SK-N-SH treated with all-trans-retinoic acid at 6 μM for 48 hours (cell line): ENCODE data around the gene TNFRSF25.

ENCODE experiments used
- ATAC-seq: fragments of 200-7000 bp; cut with Tn5 transposase; 3 replicates; pipeline ENCODE4 v1.9.1; 2020; ENCODE audit warnings: mild to moderate bottlenecking, moderate library complexity
- ARNTL ChIP-seq: fragments of 450-650 bp; formaldehyde crosslinking; IDR thresholded peaks from 2 replicates; pipeline ENCODE4 v1.5.0; 2020; ENCODE audit warnings: low read depth, mild to moderate bottlenecking, moderate library complexity, borderline replicate concordance
- BACH2 ChIP-seq: fragments of 250-450 bp; sonication (Bioruptor Pico); IDR thresholded peaks from 2 replicates; pipeline ENCODE4 v1.9.0; 2021; ENCODE audit warnings: mild to moderate bottlenecking, borderline replicate concordance
- CREB5 ChIP-seq: fragments of 250-450 bp; sonication (Bioruptor Pico); IDR thresholded peaks from 2 replicates; pipeline ENCODE4 v1.5.1; 2020; ENCODE audit warnings: low read depth, mild to moderate bottlenecking, moderate library complexity
- CSDC2 ChIP-seq: fragments of 250-450 bp; sonication (Bioruptor Pico); IDR thresholded peaks from 2 replicates; pipeline ENCODE4 v1.5.0; 2020; ENCODE audit warnings: mild to moderate bottlenecking, moderate library complexity
- CSRNP3 ChIP-seq: fragments of 250-450 bp; sonication (Bioruptor Pico); IDR thresholded peaks from 2 replicates; pipeline ENCODE4 v1.5.1; 2021; ENCODE audit warnings: mild to moderate bottlenecking, moderate library complexity
- ESRRG ChIP-seq: fragments of 250-450 bp; sonication (Bioruptor Pico); IDR thresholded peaks from 2 replicates; pipeline ENCODE4 v1.6.1; 2021; ENCODE audit warnings: mild to moderate bottlenecking
- GLIS3 ChIP-seq: fragments of 250-450 bp; sonication (Bioruptor Pico); IDR thresholded peaks from 2 replicates; pipeline ENCODE4 v1.5.0; 2020; ENCODE audit warnings: mild to moderate bottlenecking, moderate library complexity
- ISL1 ChIP-seq: fragments of 250-450 bp; sonication (Bioruptor Pico); IDR thresholded peaks from 2 replicates; pipeline ENCODE4 v2.1.2; 2022; ENCODE audit warnings: mild to moderate bottlenecking, moderate library complexity
- OSR1 ChIP-seq: fragments of 250-450 bp; sonication (Bioruptor Pico); IDR thresholded peaks from 2 replicates; pipeline ENCODE4 v1.8.0; 2022; ENCODE audit warnings: moderate library complexity, mild to moderate bottlenecking, inconsistent platforms
- PATZ1 ChIP-seq: fragments of 250-450 bp; sonication (Bioruptor Pico); IDR thresholded peaks from 2 replicates; pipeline ENCODE4 v1.8.0; 2020; ENCODE audit warnings: mild to moderate bottlenecking, moderate library complexity, borderline replicate concordance
- POU6F1 ChIP-seq: fragments of 250-450 bp; sonication (Bioruptor Pico); IDR thresholded peaks from 2 replicates; pipeline ENCODE4 v1.8.0; 2021; ENCODE audit warnings: low read depth, mild to moderate bottlenecking, moderate library complexity, borderline replicate concordance
- PPARA ChIP-seq: fragments of 250-450 bp; sonication (Bioruptor Pico); IDR thresholded peaks from 2 replicates; pipeline ENCODE4 v1.5.0; 2020; ENCODE audit warnings: mild to moderate bottlenecking, borderline replicate concordance
- SNAI2 ChIP-seq: fragments of 250-450 bp; sonication (Bioruptor Pico); IDR thresholded peaks from 2 replicates; pipeline ENCODE4 v1.5.0; 2020; ENCODE audit warnings: mild to moderate bottlenecking, moderate library complexity
- TCF4 ChIP-seq: fragments of 250-450 bp; sonication (Bioruptor Pico); IDR thresholded peaks from 2 replicates; pipeline ENCODE4 v1.8.0; 2021; ENCODE audit warnings: mild to moderate bottlenecking, moderate library complexity, borderline replicate concordance
- TOX ChIP-seq: fragments of 250-450 bp; sonication (Bioruptor Pico); IDR thresholded peaks from 2 replicates; pipeline ENCODE4 v1.8.0; 2021; ENCODE audit warnings: mild to moderate bottlenecking, moderate library complexity, borderline replicate concordance
- TSHZ2 ChIP-seq: fragments of 250-450 bp; sonication (Bioruptor Pico); IDR thresholded peaks from 2 replicates; pipeline ENCODE4 v1.5.0; 2020; ENCODE audit warnings: mild to moderate bottlenecking, moderate library complexity
- ZC3H10 ChIP-seq: fragments of 250-450 bp; sonication (Bioruptor Pico); IDR thresholded peaks from 2 replicates; pipeline ENCODE4 v1.5.1; 2021; ENCODE audit warnings: mild to moderate bottlenecking, moderate library complexity
- ZFP3 ChIP-seq: fragments of 250-450 bp; sonication (Bioruptor Pico); IDR thresholded peaks from 2 replicates; pipeline ENCODE4 v1.5.0; 2020; ENCODE audit warnings: mild to moderate bottlenecking, moderate library complexity
- ZFP30 ChIP-seq: fragments of 450-650 bp; formaldehyde crosslinking; IDR thresholded peaks from 2 replicates; pipeline ENCODE4 v1.5.0; 2022; ENCODE audit warnings: mild to moderate bottlenecking, moderate library complexity
- ZNF565 ChIP-seq: fragments of 450-650 bp; formaldehyde crosslinking; conservative IDR thresholded peaks from 2 replicates; pipeline ENCODE4 v1.5.0; 2020; ENCODE audit warnings: low read depth, mild to moderate bottlenecking, moderate library complexity
- ZNF70 ChIP-seq: fragments of 450-650 bp; formaldehyde crosslinking; IDR thresholded peaks from 2 replicates; pipeline ENCODE4 v1.5.0; 2020; ENCODE audit warnings: mild to moderate bottlenecking, moderate library complexity
- ZNF8 ChIP-seq: fragments of 450-650 bp; formaldehyde crosslinking; IDR thresholded peaks from 2 replicates; pipeline ENCODE4 v1.5.0; 2020; ENCODE audit warnings: mild to moderate bottlenecking, moderate library complexity

The TNFRSF25 gene

GRCh38 chr1:6447818-6448748, 17.9 kb downstream of the TNFRSF25 start:
- no peak for ATAC-seq
- no peak for TF ChIP-seq ZFP3
- TF ChIP-seq CREB5 (CRISPR knock-in tag) = no peak
- TF ChIP-seq CSRNP3 (CRISPR knock-in tag) = no peak
- TF ChIP-seq GLIS3 (CRISPR knock-in tag) = no peak
- TF ChIP-seq PATZ1 (CRISPR knock-in tag) = no peak
- no peak for TF ChIP-seq ZNF565
- no peak for TF ChIP-seq BACH2 (CRISPR knock-in tag)
- TF ChIP-seq PPARA (CRISPR knock-in tag) = no peak
- no peak for TF ChIP-seq TSHZ2 (CRISPR knock-in tag)
- TF ChIP-seq POU6F1 = no peak
- TF ChIP-seq ZFP30 = no peak
- no peak for TF ChIP-seq TCF4 (CRISPR knock-in tag)
- TF ChIP-seq ARNTL (CRISPR knock-in tag) = no peak
- TF ChIP-seq OSR1 (CRISPR knock-in tag) = no peak
- no peak for TF ChIP-seq ISL1 (CRISPR knock-in tag)
- no peak for TF ChIP-seq CSDC2 (CRISPR knock-in tag)
- TF ChIP-seq ZC3H10 (CRISPR knock-in tag) = no peak

- ATAC-seq = no peak
- TF ChIP-seq TOX (CRISPR knock-in tag) = no peak
- no peak for TF ChIP-seq TSHZ2 (CRISPR knock-in tag)
- no peak for TF ChIP-seq ESRRG
- TF ChIP-seq ZNF8 (CRISPR knock-in tag) = no peak
- TF ChIP-seq SNAI2 = no peak
- no peak for TF ChIP-seq ZFP3
- no peak for TF ChIP-seq PPARA (CRISPR knock-in tag)
- TF ChIP-seq BACH2 (CRISPR knock-in tag) = no peak
- no peak for TF ChIP-seq ZNF70 (CRISPR knock-in tag)
- TF ChIP-seq CREB5 (CRISPR knock-in tag) = no peak
- TF ChIP-seq TCF4 (CRISPR knock-in tag) = no peak
- no peak for TF ChIP-seq ISL1 (CRISPR knock-in tag)
- no peak for TF ChIP-seq OSR1 (CRISPR knock-in tag)
- no peak for TF ChIP-seq ARNTL (CRISPR knock-in tag)
- no peak for TF ChIP-seq CSDC2 (CRISPR knock-in tag)
- no peak for TF ChIP-seq GLIS3 (CRISPR knock-in tag)
Observed at GRCh38 chr1:6447016-6447817, 18.8 kb downstream of the TNFRSF25 start.
